ENCODE results near the gene TCL1B.

DNA sequence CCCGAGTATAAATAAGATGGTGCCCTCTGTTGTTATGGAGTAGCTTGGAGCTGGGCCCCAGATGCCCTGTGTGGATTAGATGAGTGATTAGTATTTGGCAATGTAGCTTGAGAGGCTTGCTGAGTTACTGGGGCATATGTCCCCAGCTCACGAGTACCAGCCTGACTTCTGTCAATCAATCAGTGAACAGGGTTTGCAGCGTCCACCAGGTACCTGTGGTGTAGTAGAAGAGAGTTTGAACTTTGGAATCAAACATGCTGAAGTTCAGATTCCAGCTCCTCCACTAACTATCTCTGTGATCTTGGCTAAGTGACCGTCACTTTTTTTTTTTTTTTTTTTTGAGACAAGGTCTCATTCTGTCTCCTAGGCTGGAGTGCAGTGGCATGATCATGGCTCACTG lies 11.6 kb upstream of the TCL1B start:
- TF ChIP-seq, protein P1, sequence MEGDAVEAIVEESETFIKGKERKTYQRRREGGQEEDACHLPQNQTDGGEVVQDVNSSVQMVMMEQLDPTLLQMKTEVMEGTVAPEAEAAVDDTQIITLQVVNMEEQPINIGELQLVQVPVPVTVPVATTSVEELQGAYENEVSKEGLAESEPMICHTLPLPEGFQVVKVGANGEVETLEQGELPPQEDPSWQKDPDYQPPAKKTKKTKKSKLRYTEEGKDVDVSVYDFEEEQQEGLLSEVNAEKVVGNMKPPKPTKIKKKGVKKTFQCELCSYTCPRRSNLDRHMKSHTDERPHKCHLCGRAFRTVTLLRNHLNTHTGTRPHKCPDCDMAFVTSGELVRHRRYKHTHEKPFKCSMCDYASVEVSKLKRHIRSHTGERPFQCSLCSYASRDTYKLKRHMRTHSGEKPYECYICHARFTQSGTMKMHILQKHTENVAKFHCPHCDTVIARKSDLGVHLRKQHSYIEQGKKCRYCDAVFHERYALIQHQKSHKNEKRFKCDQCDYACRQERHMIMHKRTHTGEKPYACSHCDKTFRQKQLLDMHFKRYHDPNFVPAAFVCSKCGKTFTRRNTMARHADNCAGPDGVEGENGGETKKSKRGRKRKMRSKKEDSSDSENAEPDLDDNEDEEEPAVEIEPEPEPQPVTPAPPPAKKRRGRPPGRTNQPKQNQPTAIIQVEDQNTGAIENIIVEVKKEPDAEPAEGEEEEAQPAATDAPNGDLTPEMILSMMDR (conservative IDR thresholded peaks at IDR 0.05; ENCODE audit: low read depth, low read length) = no peak
- TF ChIP-seq CEBPB (IDR thresholded peaks at IDR 0.05; ENCODE audit: low read depth, low read length) (no peak), POLR2A (IDR thresholded peaks at IDR 0.05; ENCODE audit: low read depth, low read length) (no peak), RFX5 (IDR thresholded peaks at IDR 0.05; ENCODE audit: low read depth, low read length) (no peak), MXI1 (IDR thresholded peaks at IDR 0.05; ENCODE audit: borderline replicate concordance, low read depth, low read length) (no peak), CHD1 (IDR thresholded peaks at IDR 0.05; ENCODE audit: low read depth, low read length) (no peak), NFE2L2 (IDR thresholded peaks at IDR 0.05; ENCODE audit: low read depth, low read length) (no peak), RAD21 (IDR thresholded peaks at IDR 0.05; ENCODE audit: low read length) (no peak), MAFK (IDR thresholded peaks at IDR 0.05; ENCODE audit: low read depth, low read length) (no peak), RCOR1 (IDR thresholded peaks at IDR 0.05; ENCODE audit: insufficient replicate concordance, low read length) (no peak)
- TF ChIP-seq, protein P2, sequence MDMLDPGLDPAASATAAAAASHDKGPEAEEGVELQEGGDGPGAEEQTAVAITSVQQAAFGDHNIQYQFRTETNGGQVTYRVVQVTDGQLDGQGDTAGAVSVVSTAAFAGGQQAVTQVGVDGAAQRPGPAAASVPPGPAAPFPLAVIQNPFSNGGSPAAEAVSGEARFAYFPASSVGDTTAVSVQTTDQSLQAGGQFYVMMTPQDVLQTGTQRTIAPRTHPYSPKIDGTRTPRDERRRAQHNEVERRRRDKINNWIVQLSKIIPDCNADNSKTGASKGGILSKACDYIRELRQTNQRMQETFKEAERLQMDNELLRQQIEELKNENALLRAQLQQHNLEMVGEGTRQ (IDR thresholded peaks at IDR 0.05; ENCODE audit: low read depth, low read length) = no peak
- TF ChIP-seq, protein P3, sequence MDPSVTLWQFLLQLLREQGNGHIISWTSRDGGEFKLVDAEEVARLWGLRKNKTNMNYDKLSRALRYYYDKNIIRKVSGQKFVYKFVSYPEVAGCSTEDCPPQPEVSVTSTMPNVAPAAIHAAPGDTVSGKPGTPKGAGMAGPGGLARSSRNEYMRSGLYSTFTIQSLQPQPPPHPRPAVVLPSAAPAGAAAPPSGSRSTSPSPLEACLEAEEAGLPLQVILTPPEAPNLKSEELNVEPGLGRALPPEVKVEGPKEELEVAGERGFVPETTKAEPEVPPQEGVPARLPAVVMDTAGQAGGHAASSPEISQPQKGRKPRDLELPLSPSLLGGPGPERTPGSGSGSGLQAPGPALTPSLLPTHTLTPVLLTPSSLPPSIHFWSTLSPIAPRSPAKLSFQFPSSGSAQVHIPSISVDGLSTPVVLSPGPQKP (IDR thresholded peaks at IDR 0.05; ENCODE audit: borderline replicate concordance, low read depth, low read length) = no peak

Measured in IMR-90 (cell line).